HepG2 (cell line): ENCODE data around the gene GADL1. TPM values are rescaled to one million over a fixed set of nuclear protein-coding genes. Genes with fewer than 3 reads are reported as not detected.

Experiments
- ATAC-seq: fragments of 200-7000 bp; cut with Tn5 transposase; 3 replicates; pipeline ENCODE4 v1.9.1; 2020; ENCODE audit warnings: mild to moderate bottlenecking, moderate library complexity
- BruUV-seq: library from RNA; stranded (reverse); fragments of 400-500 nt; replicated peaks from 2 replicates; lab custom pipeline; 2021; lab: Mats Ljungman, UMichigan
- CTCF ChIA-PET: fragments of 300-600 bp; formaldehyde crosslinking; extraction: SDS; loops from one replicate; lab custom pipeline; 2021; ENCODE audit warnings: low total read pairs, inconsistent platforms, low intra/inter-chr PET ratio; lab: Yijun Ruan, JAX
- POLR2A ChIA-PET: fragments of 350-600 bp; sonication (Branson Sonifier 250); formaldehyde crosslinking; loops from one replicate; lab custom pipeline; 2020; ENCODE audit warnings: antibody characterized with exemption, inconsistent platforms; lab: Yijun Ruan, JAX
- DNase-seq: peaks from one replicate; pipeline ENCODE4 v3.0.0-alpha.2; 2015; ENCODE audit warnings: low spot score
- FAIRE-seq: peaks from 3 replicates; lab custom pipeline; 2011; peaks lifted over from hg19 to GRCh38; lab: Jason Lieb, UNC
- H2AFZ ChIP-seq: one replicate; pipeline ENCODE4 v1.6.1; 2011; ENCODE audit warnings: low read length, inconsistent platforms
- H3K27ac ChIP-seq: fragments of 300-600 bp; 3 replicates; pipeline ENCODE4 v1.8.0; 2011; ENCODE audit warnings: mixed run types, mild to moderate bottlenecking, mixed read lengths, low read length, inconsistent platforms; ENCODE audit not compliant: insufficient read depth; ENCODE audit errors: extremely low read length
- H3K27me3 ChIP-seq, 2 experiments: fragments of 200-600 bp in 1 of 2; 2 replicates in 1 of 2; 3 replicates in 1 of 2; pipeline versions ENCODE4 v1.6.0 to v1.8.0; 2011; ENCODE audit warnings: low read length in 2 of 2, mild to moderate bottlenecking in 2 of 2, moderate library complexity in 2 of 2, inconsistent platforms in 1 of 2; ENCODE audit not compliant: insufficient read depth in 2 of 2, control insufficient read depth in 1 of 2
- H3K36me3 ChIP-seq, 2 experiments: fragments of 200-600 bp in 1 of 2; replicated peaks in 1 of 2; 2 replicates in 1 of 2; 3 replicates in 1 of 2; pipeline versions ENCODE4 v1.5.1 to v1.8.0; 2011; ENCODE audit warnings: low read length in 2 of 2, inconsistent platforms in 1 of 2; ENCODE audit not compliant: insufficient read depth in 2 of 2, control insufficient read depth in 1 of 2
- H3K4me1 ChIP-seq: 2 replicates; pipeline ENCODE4 v1.5.1; 2012; ENCODE audit warnings: low read length, inconsistent platforms; ENCODE audit not compliant: insufficient read depth
- H3K4me2 ChIP-seq: 2 replicates; pipeline ENCODE4 v1.6.0; 2011; ENCODE audit warnings: low read depth, low read length, inconsistent platforms
- H3K4me3 ChIP-seq, 3 experiments: fragments of 200-600 bp in 1 of 3; sonication (generic), shearing (Covaris generic) in 1 of 3; replicated peaks in 1 of 3; 2 replicates each; pipeline ENCODE4 v1.5.1; 2011 to 2016; ENCODE audit warnings: low read length in 3 of 3, inconsistent platforms in 2 of 3, low read depth in 2 of 3, mild to moderate bottlenecking in 2 of 3, control low read depth in 1 of 3, mixed read lengths in 1 of 3; ENCODE audit not compliant: insufficient read depth in 1 of 3
- H3K79me2 ChIP-seq: one replicate; pipeline ENCODE4 v1.6.1; 2011; ENCODE audit warnings: low read length, inconsistent platforms; ENCODE audit not compliant: insufficient read depth
- H3K9ac ChIP-seq: 2 replicates; pipeline ENCODE4 v1.6.0; 2011; ENCODE audit warnings: mild to moderate bottlenecking, low read depth, low read length, inconsistent platforms; ENCODE audit not compliant: insufficient read depth
- H3K9me3 ChIP-seq: 2 replicates; pipeline ENCODE4 v1.5.1; 2012; ENCODE audit warnings: mild to moderate bottlenecking, low read length
- H4K20me1 ChIP-seq: 2 replicates; pipeline ENCODE4 v1.6.0; 2011; ENCODE audit warnings: inconsistent platforms, mild to moderate bottlenecking, low read length, moderate library complexity; ENCODE audit not compliant: insufficient read depth
- JUNB ChIP-seq: sonication (generic); formaldehyde crosslinking; IDR thresholded peaks from 2 replicates; pipeline ENCODE4 v1.8.0; 2022; ENCODE audit warnings: missing genetic modification reagents, mild to moderate bottlenecking, borderline replicate concordance
- KAT2B ChIP-seq: fragments of 150-350 bp; IDR thresholded peaks from 2 replicates; pipeline ENCODE4 v1.6.1; 2014; ENCODE audit warnings: low read depth, low read length, borderline replicate concordance
- KMT2A ChIP-seq: sonication (generic); formaldehyde crosslinking; IDR thresholded peaks from 2 replicates; pipeline ENCODE4 v1.4.0; 2020; ENCODE audit warnings: missing genetic modification reagents
- POLR2G ChIP-seq: fragments of 200-400 bp; formaldehyde crosslinking; IDR thresholded peaks from 2 replicates; pipeline ENCODE4 v1.6.1; 2018; ENCODE audit warnings: mild to moderate bottlenecking, low read depth, low read length, moderate library complexity
- RBM22 ChIP-seq: fragments of 200-400 bp; formaldehyde crosslinking; optimal IDR thresholded peaks from 2 replicates; pipeline ENCODE3; 2017; ENCODE audit warnings: mild to moderate bottlenecking, low read length, moderate library complexity
- SSRP1 ChIP-seq: IDR thresholded peaks from 2 replicates; pipeline ENCODE4 v1.6.1; 2016; ENCODE audit warnings: control low read depth
- ZNF143 ChIP-seq: sonication (generic); formaldehyde crosslinking; IDR thresholded peaks from 2 replicates; pipeline ENCODE4 v1.4.0; 2020; ENCODE audit warnings: missing genetic modification reagents
- ZNF558 ChIP-seq: sonication (generic); formaldehyde crosslinking; IDR thresholded peaks from 2 replicates; pipeline ENCODE4 v1.9.0; 2022; ENCODE audit warnings: mild to moderate bottlenecking, missing genetic modification reagents, borderline replicate concordance
- WGBS: methylation state at CpG from one replicate; pipeline ENCODE4 v1.1.6; 2017; ENCODE audit warnings: low lambda C conversion rate; 5-methylcytosine and 5-hydroxymethylcytosine counted together
- in situ Hi-C: cut with HindIII; loops from 2 replicates; pipeline ENCODE4 v1.10.0; 2017; ENCODE audit warnings: low pct_unique_long_range_greater_than_20kb; ENCODE audit not compliant: extremely low pct_ligation_motif_present
- intact Hi-C: fragments of 100-400 bp; cut with micrococcal nuclease; formaldehyde crosslinking; loops from one replicate; pipeline ENCODE4 v1.10.0; 2022; ENCODE audit not compliant: unreplicated experiment
- polyA plus RNA-seq, 8 experiments: library from polyadenylated mRNA; depleted of rRNA in 3 of 8; stranded (reverse) in 7 of 8; unstranded in 1 of 8; fragments of >200 nt; fragmentation: Illumina TruSeq in 4 of 8; extraction: Trizol in 4 of 8; gene quantifications; 2 replicates each; pipeline versions ENCODE4 v1.2.1 to v1.2.3, GENCODE V29; 2011 to 2016; ENCODE audit warnings: low read depth in 4 of 8, missing spikeins in 1 of 8, mixed read lengths in 1 of 8; ENCODE audit not compliant: insufficient read depth in 1 of 8
- total RNA-seq, 5 experiments: library from RNA; depleted of rRNA; stranded (reverse); fragments of >200 nt; fragmentation: Illumina TruSeq; extraction: Trizol; gene quantifications; 2 replicates each; pipeline ENCODE4 v1.2.3, GENCODE V29; 2016; ENCODE audit warnings: low read depth in 1 of 5

GADL1 gene
- total and polyA plus RNA-seq, 2 of the 13 experiments (the other 11 are each of a cell fraction or from before 2014, with no cell fraction given), result not detected

GRCh38 chr3:30688776-30689641 lies 205.5 kb downstream of the GADL1 start:
- Histone ChIP-seq H3K36me3 (peaks cover 38 to 97% of the 10 kb centered on the region in 2 experiments), H3K9ac (no peak overlapping the region), H3K4me3 (no peak overlapping the region), H3K4me1 (peaks cover 87% of the 10 kb centered on the region), H3K27me3 (no peaks in the 10 kb centered on the region), H3K9me3 (no peaks in the 10 kb centered on the region), H3K79me2 (peaks cover 20% of the 10 kb centered on the region), H2AFZ (no peak overlapping the region), H3K27ac (no peak overlapping the region), H4K20me1 (peaks cover 77% of the 10 kb centered on the region), H3K4me2 (no peak overlapping the region)
- DNase-seq (no peak), FAIRE-seq (no peak), ATAC-seq (peak; percentile 2; the same call in 1 of the 3 replicates)
- intact Hi-C loops, result no loop called here
- in situ Hi-C loops, result no loop called here
- no TSS peak for BruUV-seq
- no peak for TF ChIP-seq ZNF558
- 0 out of 2 replicates have a peak, but pooled peaks have one; percentile 27 for TF ChIP-seq JUNB (CRISPR knock-in tag)
- peak; percentile 27 for TF ChIP-seq RBM22
- no peak for TF ChIP-seq KMT2A
- no peak for TF ChIP-seq ZNF143 (CRISPR knock-in tag)
- CTCF ChIA-PET, result no interaction called here
- POLR2A ChIA-PET, result no interaction called here
- WGBS, result 93% methylated on average over 10 of the region's 10 CpGs

- peak; percentile 96 for TF ChIP-seq RBM22
- TF ChIP-seq POLR2G, result 0 out of 2 replicates have a peak, but pooled peaks have one; percentile 28
- no peak for TF ChIP-seq KAT2B
- TF ChIP-seq SSRP1 (CRISPR knock-in tag), result peak; percentile 43; the same call in 1 of the 2 replicates
- ChIA-PET POLR2A (no interaction called here), CTCF (no interaction called here)
- no peaks in the 10 kb centered on the region for H3K9me3 ChIP-seq
- H3K79me2 ChIP-seq, result peaks cover 26% of the 10 kb centered on the region
- BruUV-seq, result no TSS peak
- no peak overlapping the region for H3K4me2 ChIP-seq
- no peak overlapping the region for H2AFZ ChIP-seq
- intact Hi-C loops, result no loop called here
- in situ Hi-C loops, result no loop called here
- peaks cover 42 to 97% of the 10 kb centered on the region in 2 experiments for H3K36me3 ChIP-seq
- H3K27me3 ChIP-seq, result no peaks in the 10 kb centered on the region
- ATAC-seq, result no peak
- H3K9ac ChIP-seq, result no peak overlapping the region
- 96% methylated on average over 8 of the region's 8 CpGs for WGBS
- FAIRE-seq, result no peak
- H3K4me3 ChIP-seq, result no peak overlapping the region
- H4K20me1 ChIP-seq, result peaks cover 87% of the 10 kb centered on the region
- peaks cover 83% of the 10 kb centered on the region for H3K4me1 ChIP-seq
- no peak for DNase-seq
- no peak overlapping the region for H3K27ac ChIP-seq
These were observed 206.4 kb downstream of the GADL1 start for GRCh38 chr3:30687930-30688570.
